Measurements from ENCODE around the gene POLA1.

DNA sequence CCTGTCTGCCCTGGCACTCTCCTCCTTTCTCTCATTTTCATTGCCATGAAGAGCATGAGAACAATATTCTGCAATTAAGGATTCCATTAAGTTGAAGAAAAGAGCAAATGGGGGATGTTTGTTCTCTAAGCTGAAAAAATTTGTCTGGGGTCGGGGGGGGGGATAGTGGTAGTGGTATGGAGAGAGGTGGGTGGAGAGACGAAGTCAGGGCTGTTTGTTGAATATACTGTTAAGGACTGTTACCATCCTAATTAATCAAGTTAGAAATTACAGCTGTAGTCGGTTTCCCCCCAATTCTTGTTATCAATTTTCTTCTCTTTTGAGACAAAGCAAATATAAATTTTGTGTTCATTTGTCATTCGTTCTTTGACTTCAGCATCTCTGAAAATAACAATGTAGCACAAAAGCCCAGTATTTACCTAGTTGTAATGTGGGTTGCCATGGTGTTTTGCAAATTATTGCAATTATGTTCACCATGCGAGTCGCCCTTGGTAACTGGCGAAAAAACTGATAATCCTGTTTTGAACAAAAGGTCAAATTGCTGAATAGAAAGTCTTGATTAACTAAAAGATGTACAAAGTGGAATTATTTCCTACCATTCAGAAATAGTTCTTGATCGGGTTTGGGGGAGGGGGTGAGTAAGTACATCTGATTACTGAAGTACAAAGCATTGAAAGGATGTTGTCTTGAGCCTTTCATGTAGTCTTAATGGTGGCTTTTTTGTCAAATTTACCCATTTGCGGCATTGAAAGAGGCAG lies 183.0 kb downstream of the POLA1 start:
- TF ChIP-seq, protein P1, sequence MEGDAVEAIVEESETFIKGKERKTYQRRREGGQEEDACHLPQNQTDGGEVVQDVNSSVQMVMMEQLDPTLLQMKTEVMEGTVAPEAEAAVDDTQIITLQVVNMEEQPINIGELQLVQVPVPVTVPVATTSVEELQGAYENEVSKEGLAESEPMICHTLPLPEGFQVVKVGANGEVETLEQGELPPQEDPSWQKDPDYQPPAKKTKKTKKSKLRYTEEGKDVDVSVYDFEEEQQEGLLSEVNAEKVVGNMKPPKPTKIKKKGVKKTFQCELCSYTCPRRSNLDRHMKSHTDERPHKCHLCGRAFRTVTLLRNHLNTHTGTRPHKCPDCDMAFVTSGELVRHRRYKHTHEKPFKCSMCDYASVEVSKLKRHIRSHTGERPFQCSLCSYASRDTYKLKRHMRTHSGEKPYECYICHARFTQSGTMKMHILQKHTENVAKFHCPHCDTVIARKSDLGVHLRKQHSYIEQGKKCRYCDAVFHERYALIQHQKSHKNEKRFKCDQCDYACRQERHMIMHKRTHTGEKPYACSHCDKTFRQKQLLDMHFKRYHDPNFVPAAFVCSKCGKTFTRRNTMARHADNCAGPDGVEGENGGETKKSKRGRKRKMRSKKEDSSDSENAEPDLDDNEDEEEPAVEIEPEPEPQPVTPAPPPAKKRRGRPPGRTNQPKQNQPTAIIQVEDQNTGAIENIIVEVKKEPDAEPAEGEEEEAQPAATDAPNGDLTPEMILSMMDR (IDR thresholded peaks at IDR 0.05) = no peak
- no peak for TF ChIP-seq POLR2A (IDR thresholded peaks at IDR 0.05)

Data from testis (tissue), 2 donors.